ENCODE data around the gene RIBC2.
"Not testable (repeated sequence)": the region's sequence is repeated elsewhere in the genome, so short reads cannot be mapped to it uniquely, and the experiment has no call there.

The RIBC2 gene

GRCh38 chr22:45425101-45425500, 11.6 kb downstream of the RIBC2 start:
- DNase-seq, result no peak

- no peak for DNase-seq
Measured at GRCh38 chr22:45425531-45426265, 12.2 kb downstream of the RIBC2 start.

GRCh38 chr22:45426387-45426786, 12.9 kb downstream of the RIBC2 start:
- DNase-seq, result no peak

GRCh38 chr22:45427114-45427513, 13.6 kb downstream of the RIBC2 start:
- DNase-seq, result no peak

- DNase-seq, result no peak
Measured at GRCh38 chr22:45428391-45429385, 15.2 kb downstream of the RIBC2 start.

- no peak for DNase-seq
Measured at GRCh38 chr22:45429424-45429823, 15.9 kb downstream of the RIBC2 start.

- DNase-seq, result no peak
Measured at GRCh38 chr22:45429981-45430775, 16.7 kb downstream of the RIBC2 start.

- DNase-seq, result no peak
Measured at GRCh38 chr22:45430871-45431270, 17.4 kb downstream of the RIBC2 start.

- no peak for DNase-seq
Measured at GRCh38 chr22:45434981-45435380, 21.5 kb downstream of the RIBC2 start.

GRCh38 chr22:45435544-45436139, 22.1 kb downstream of the RIBC2 start:
- DNase-seq, result no peak

GRCh38 chr22:45436871-45437517, 23.5 kb downstream of the RIBC2 start:
- DNase-seq, result not testable (repeated sequence)

GRCh38 chr22:45438336-45438735, 24.8 kb downstream of the RIBC2 start:
- no peak for DNase-seq

GRCh38 chr22:45440688-45441087, 27.2 kb downstream of the RIBC2 start:
- not testable (repeated sequence) for DNase-seq

- DNase-seq, result no peak
Measured at GRCh38 chr22:45441138-45441537, 27.6 kb downstream of the RIBC2 start.

- DNase-seq, result no peak
Measured at GRCh38 chr22:45442116-45442515, 28.6 kb downstream of the RIBC2 start.

GRCh38 chr22:45444168-45444567, 30.7 kb downstream of the RIBC2 start:
- DNase-seq, result no peak

GRCh38 chr22:45445031-45445710, 31.7 kb downstream of the RIBC2 start:
- no peak for DNase-seq

GRCh38 chr22:45446216-45446615, 32.7 kb downstream of the RIBC2 start:
- DNase-seq, result no peak

GRCh38 chr22:45447596-45447995, 34.1 kb downstream of the RIBC2 start:
- DNase-seq, result not testable (repeated sequence)

- DNase-seq, result no peak
Measured at GRCh38 chr22:45448431-45448830, 34.9 kb downstream of the RIBC2 start.

- not testable (repeated sequence) for DNase-seq
Measured at GRCh38 chr22:45449442-45449841, 35.9 kb downstream of the RIBC2 start.
